GM12875 (cell line): ENCODE results near the gene DCBLD2.

Experiments
- H3K4me3 ChIP-seq: one replicate; pipeline ENCODE4 v1.5.1; 2011; ENCODE audit warnings: low read depth, low read length, control low read depth
- CTCF ChIP-seq: IDR thresholded peaks from 2 replicates; pipeline ENCODE4 v1.5.1; 2011; ENCODE audit warnings: low read depth, mild to moderate bottlenecking, control low read depth, inconsistent platforms, low read length, moderate library complexity, borderline replicate concordance; ENCODE audit not compliant: insufficient read depth

The DCBLD2 gene

GRCh38 chr3:98784666-98785600 lies 116.6 kb downstream of the DCBLD2 start:
- no peak for TF ChIP-seq CTCF

GRCh38 chr3:98784042-98784441 lies 117.5 kb downstream of the DCBLD2 start:
- H3K4me3 ChIP-seq = no peak overlapping the region
- TF ChIP-seq CTCF = no peak

More at GRCh38 chr3:98784666-98785600, 116.6 kb downstream of the DCBLD2 start:
- H3K4me3 ChIP-seq = no peak overlapping the region

GRCh38 chr3:98782824-98783500 lies 118.5 kb downstream of the DCBLD2 start:
- no peak overlapping the region for H3K4me3 ChIP-seq
- no peak for TF ChIP-seq CTCF

GRCh38 chr3:98780343-98780742 lies 121.2 kb downstream of the DCBLD2 start:
- H3K4me3 ChIP-seq = no peak overlapping the region
- no peak for TF ChIP-seq CTCF

GRCh38 chr3:98779541-98780335 lies 121.8 kb downstream of the DCBLD2 start:
- no peak overlapping the region for H3K4me3 ChIP-seq
- TF ChIP-seq CTCF = no peak

GRCh38 chr3:98778852-98779413 lies 122.6 kb downstream of the DCBLD2 start:
- TF ChIP-seq CTCF = no peak
- no peak overlapping the region for H3K4me3 ChIP-seq
